CD14-positive monocyte (primary cell): ENCODE measurements around the gene WAC. TPM values are rescaled to one million over a fixed set of nuclear protein-coding genes. Genes with fewer than 3 reads are reported as not detected.

Source experiments
- DNase-seq, 3 donors: peaks; one replicate each; pipeline ENCODE4 v3.0.0-alpha.2; 2011 to 2022
- H2AFZ ChIP-seq: 2 replicates; pipeline ENCODE4 v1.6.0; 2012; ENCODE audit warnings: mild to moderate bottlenecking, low read depth, low read length, inconsistent platforms; ENCODE audit not compliant: insufficient read depth, poor library complexity, severe bottlenecking
- H3K27ac ChIP-seq, 2 donors: 1 replicate in 1 of 2; 2 replicates in 1 of 2; pipeline ENCODE4 v1.5.1; 2012 to 2013; ENCODE audit warnings: low read length in 2 of 2, control low read depth in 1 of 2, inconsistent platforms in 1 of 2, low read depth in 1 of 2, mild to moderate bottlenecking in 1 of 2
- H3K27me3 ChIP-seq, 2 donors: one replicate each; pipeline versions ENCODE4 v1.6.0 to v1.6.1; 2011 to 2013; ENCODE audit warnings: low read length in 2 of 2; ENCODE audit not compliant: control insufficient read depth in 2 of 2, insufficient read depth in 2 of 2
- H3K36me3 ChIP-seq, 2 donors: replicated peaks in 1 of 2; 1 replicate in 1 of 2; 2 replicates in 1 of 2; pipeline versions ENCODE4 v1.5.1 to v1.6.1; 2012 to 2013; ENCODE audit warnings: low read length in 2 of 2, control low read depth in 1 of 2, inconsistent platforms in 1 of 2, mild to moderate bottlenecking in 1 of 2; ENCODE audit not compliant: insufficient read depth in 2 of 2, control insufficient read depth in 1 of 2
- H3K4me1 ChIP-seq, 2 donors: 1 replicate in 1 of 2; 2 replicates in 1 of 2; pipeline versions ENCODE4 v1.5.1 to v1.6.1; 2012 to 2013; ENCODE audit warnings: low read length in 2 of 2, control low read depth in 1 of 2, inconsistent platforms in 1 of 2, mild to moderate bottlenecking in 1 of 2, moderate library complexity in 1 of 2; ENCODE audit not compliant: insufficient read depth in 2 of 2, control insufficient read depth in 1 of 2
- H3K4me2 ChIP-seq: replicated peaks from 2 replicates; pipeline ENCODE3; 2012; ENCODE audit warnings: low read length, moderate library complexity, mild to moderate bottlenecking; ENCODE audit not compliant: poor library complexity, severe bottlenecking; ENCODE audit errors: extremely low read depth
- H3K4me3 ChIP-seq, 3 experiments: fragments of 200-600 bp in 1 of 3; sonication (generic) in 1 of 3; replicated peaks in 1 of 3; 1 replicate in 2 of 3; 2 replicates in 1 of 3; pipeline ENCODE4 v1.5.1; 2011 to 2013; ENCODE audit warnings: low read length in 3 of 3, mild to moderate bottlenecking in 3 of 3, control low read depth in 2 of 3, low read depth in 2 of 3, inconsistent platforms in 1 of 3, moderate library complexity in 1 of 3
- H3K79me2 ChIP-seq: 2 replicates; pipeline ENCODE4 v1.6.0; 2012; ENCODE audit warnings: mild to moderate bottlenecking, control low read depth, inconsistent platforms, low read length, moderate library complexity; ENCODE audit not compliant: insufficient read depth
- H3K9ac ChIP-seq: 2 replicates; pipeline ENCODE4 v1.6.0; 2017; ENCODE audit warnings: low read length, mild to moderate bottlenecking; ENCODE audit not compliant: insufficient read depth, poor library complexity, severe bottlenecking
- H3K9me3 ChIP-seq, 2 donors: replicated peaks in 1 of 2; 1 replicate in 1 of 2; 2 replicates in 1 of 2; pipeline versions ENCODE4 v1.5.1 to v1.6.1; 2012 to 2013; ENCODE audit warnings: low read length in 2 of 2, control low read depth in 1 of 2; ENCODE audit not compliant: control insufficient read depth in 1 of 2, insufficient read depth in 1 of 2
- H4K20me1 ChIP-seq: 2 replicates; pipeline ENCODE4 v1.6.0; 2012; ENCODE audit warnings: mild to moderate bottlenecking, low read length, control low read depth, moderate library complexity; ENCODE audit not compliant: insufficient read depth
- H3K27ac Mint-ChIP-seq, 7 donors: one replicate each; pipeline ENCODE4 v1.8.0; 2020; ENCODE audit warnings: mild to moderate bottlenecking in 7 of 7, mixed read lengths in 7 of 7, moderate library complexity in 6 of 7, inconsistent platforms in 2 of 7
- H3K27me3 Mint-ChIP-seq, 3 donors: one replicate each; pipeline ENCODE4 v1.8.0; 2021 to 2022; ENCODE audit warnings: low read depth in 3 of 3, mild to moderate bottlenecking in 3 of 3, mixed read lengths in 3 of 3, moderate library complexity in 3 of 3, inconsistent platforms in 1 of 3
- H3K36me3 Mint-ChIP-seq, 2 donors: one replicate each; pipeline ENCODE4 v1.8.0; 2020; ENCODE audit warnings: mixed read lengths in 2 of 2, inconsistent platforms in 1 of 2, mild to moderate bottlenecking in 1 of 2
- H3K4me1 Mint-ChIP-seq: one replicate; pipeline ENCODE4 v1.8.0; 2020; ENCODE audit warnings: mild to moderate bottlenecking, mixed read lengths
- H3K4me3 Mint-ChIP-seq, 2 donors: one replicate each; pipeline ENCODE4 v1.8.0; 2020; ENCODE audit warnings: mild to moderate bottlenecking in 2 of 2, mixed read lengths in 2 of 2, moderate library complexity in 1 of 2
- H3K9me3 Mint-ChIP-seq, 7 donors: one replicate each; pipeline ENCODE4 v1.8.0; 2020 to 2022; ENCODE audit warnings: mixed read lengths in 7 of 7, mild to moderate bottlenecking in 6 of 7, moderate library complexity in 6 of 7, inconsistent platforms in 2 of 7
- WGBS: methylation state at CpG from one replicate; pipeline ENCODE4 v1.1.5; 2013; ENCODE audit warnings: missing lambda C conversion rate; ENCODE audit not compliant: insufficient coverage; 5-methylcytosine and 5-hydroxymethylcytosine counted together
- intact Hi-C, 2 donors: fragments of 100-400 bp; cut with micrococcal nuclease; formaldehyde crosslinking; loops; one replicate each; pipeline versions ENCODE4 v1.15.0 to v1.15.1; 2023
- polyA plus RNA-seq, 3 donors: library from polyadenylated mRNA; depleted of rRNA in 1 of 3; unstranded in 2 of 3; stranded (reverse) in 1 of 3; fragments of 300-500 nt in 2 of 3; fragments of >200 nt in 1 of 3; fragmentation: Illumina TruSeq in 2 of 3; gene quantifications; 1 replicate in 2 of 3; 2 replicates in 1 of 3; pipeline ENCODE4 v1.2.3, GENCODE V29; 2012 to 2021
- TF ChIP-seq, protein P1 (sequence below): fragments of 200-600 bp; IDR thresholded peaks from one replicate; pipeline ENCODE4 v1.8.0; 2022; ENCODE audit warnings: antibody characterized with exemption, mild to moderate bottlenecking

Gene WAC
- polyA plus RNA-seq, 3 donors = 46.7 to 80.8 (median 67.9) TPM

DNA sequence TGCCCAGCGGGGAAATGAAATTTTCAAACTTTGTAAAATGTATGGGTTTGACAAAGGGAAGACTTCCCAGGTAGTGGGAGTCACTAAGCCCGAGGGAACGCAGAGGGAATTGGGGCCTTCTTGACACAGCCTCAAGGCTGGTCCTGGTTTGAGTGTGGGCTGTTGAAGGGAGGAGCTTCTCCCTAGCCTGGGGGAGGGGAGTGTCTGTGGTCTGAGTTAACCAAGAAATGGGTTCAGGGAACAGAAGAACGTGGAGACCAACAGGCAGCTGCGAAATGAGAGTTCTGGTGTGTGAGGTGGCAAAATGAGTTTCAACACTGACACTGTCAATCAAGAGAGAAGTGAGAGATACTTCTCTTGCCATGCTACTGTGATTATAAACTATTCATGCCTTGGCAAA is 111.7 kb downstream of the WAC start:
- H3K4me3 Mint-ChIP-seq = no peak overlapping the region
- peak overlapping the region in 1 of 7 donors; percentile 65 for H3K27ac Mint-ChIP-seq
- Histone ChIP-seq H3K4me1 (no peaks in the 10 kb centered on the region), H4K20me1 (no peaks in the 10 kb centered on the region), H3K9ac (no peak overlapping the region), H3K9me3 (no peaks in the 10 kb centered on the region), H3K36me3 (no peaks in the 10 kb centered on the region), H3K27me3 (no peaks in the 10 kb centered on the region), H3K79me2 (no peaks in the 10 kb centered on the region), H3K4me3 (no peak overlapping the region), H3K4me2 (no peak overlapping the region), H3K27ac (no peak overlapping the region), H2AFZ (no peak overlapping the region)
- TF ChIP-seq, protein P1, sequence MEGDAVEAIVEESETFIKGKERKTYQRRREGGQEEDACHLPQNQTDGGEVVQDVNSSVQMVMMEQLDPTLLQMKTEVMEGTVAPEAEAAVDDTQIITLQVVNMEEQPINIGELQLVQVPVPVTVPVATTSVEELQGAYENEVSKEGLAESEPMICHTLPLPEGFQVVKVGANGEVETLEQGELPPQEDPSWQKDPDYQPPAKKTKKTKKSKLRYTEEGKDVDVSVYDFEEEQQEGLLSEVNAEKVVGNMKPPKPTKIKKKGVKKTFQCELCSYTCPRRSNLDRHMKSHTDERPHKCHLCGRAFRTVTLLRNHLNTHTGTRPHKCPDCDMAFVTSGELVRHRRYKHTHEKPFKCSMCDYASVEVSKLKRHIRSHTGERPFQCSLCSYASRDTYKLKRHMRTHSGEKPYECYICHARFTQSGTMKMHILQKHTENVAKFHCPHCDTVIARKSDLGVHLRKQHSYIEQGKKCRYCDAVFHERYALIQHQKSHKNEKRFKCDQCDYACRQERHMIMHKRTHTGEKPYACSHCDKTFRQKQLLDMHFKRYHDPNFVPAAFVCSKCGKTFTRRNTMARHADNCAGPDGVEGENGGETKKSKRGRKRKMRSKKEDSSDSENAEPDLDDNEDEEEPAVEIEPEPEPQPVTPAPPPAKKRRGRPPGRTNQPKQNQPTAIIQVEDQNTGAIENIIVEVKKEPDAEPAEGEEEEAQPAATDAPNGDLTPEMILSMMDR = no peak
- no peaks in the 10 kb centered on the region for H3K36me3 Mint-ChIP-seq
- no peak for DNase-seq
- no peaks in the 10 kb centered on the region for H3K4me1 Mint-ChIP-seq
- intact Hi-C loops = no loop called here
- 54% methylated on average over 4 of the region's 5 CpGs for WGBS
- H3K9me3 Mint-ChIP-seq = peaks cover 0 to 5% (median 2%) of the 10 kb centered on the region in 7 donors
- H3K27me3 Mint-ChIP-seq = peaks cover 1 to 20% (median 19%) of the 10 kb centered on the region in 3 donors

DNA sequence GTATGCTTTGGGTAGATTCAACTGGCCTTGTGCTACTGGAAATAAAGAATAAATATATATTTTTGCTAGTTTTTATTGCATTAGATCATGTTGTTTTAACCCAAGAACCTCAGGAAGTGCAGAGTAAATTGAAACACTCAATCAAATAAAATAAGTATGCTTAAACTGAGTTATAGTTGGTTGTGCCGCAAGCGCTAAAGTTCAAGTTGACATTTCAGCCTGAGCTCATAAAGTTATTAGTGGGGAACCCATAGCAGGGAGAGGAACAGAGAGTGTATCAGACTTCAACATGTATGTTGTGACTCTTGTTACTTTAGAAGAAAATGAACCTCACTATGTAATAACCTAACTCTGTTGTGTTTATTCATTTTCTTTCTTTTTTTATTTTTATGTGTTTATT is 119.2 kb downstream of the WAC start:
- H3K4me1 ChIP-seq = no peaks in the 10 kb centered on the region
- Mint-ChIP-seq H3K4me3 (no peak overlapping the region), H3K27me3 (peaks cover 3 to 17% (median 7%) of the 10 kb centered on the region in 3 donors), H3K36me3 (no peaks in the 10 kb centered on the region), H3K4me1 (no peaks in the 10 kb centered on the region), H3K9me3 (peaks cover 0 to 3% (median 3%) of the 10 kb centered on the region in 7 donors), H3K27ac (no peak overlapping the region)
- H3K27ac ChIP-seq = no peak overlapping the region
- intact Hi-C loops = no loop called here
- no peak overlapping the region for H3K4me3 ChIP-seq
- DNase-seq = no peak
- no peaks in the 10 kb centered on the region for H3K27me3 ChIP-seq
- no peaks in the 10 kb centered on the region for H3K79me2 ChIP-seq
- no peaks in the 10 kb centered on the region for H3K36me3 ChIP-seq
- TF ChIP-seq, protein P1 = no peak
- H4K20me1 ChIP-seq = no peaks in the 10 kb centered on the region
- H2AFZ ChIP-seq = no peak overlapping the region
- no CpG with 5 or more reads among the region's 2 CpGs for WGBS
- H3K9ac ChIP-seq = no peak overlapping the region
- H3K9me3 ChIP-seq = no peaks in the 10 kb centered on the region
- H3K4me2 ChIP-seq = no peak overlapping the region
